ENCODE measurements around the gene NDRG2.

The NDRG2 gene

DNA sequence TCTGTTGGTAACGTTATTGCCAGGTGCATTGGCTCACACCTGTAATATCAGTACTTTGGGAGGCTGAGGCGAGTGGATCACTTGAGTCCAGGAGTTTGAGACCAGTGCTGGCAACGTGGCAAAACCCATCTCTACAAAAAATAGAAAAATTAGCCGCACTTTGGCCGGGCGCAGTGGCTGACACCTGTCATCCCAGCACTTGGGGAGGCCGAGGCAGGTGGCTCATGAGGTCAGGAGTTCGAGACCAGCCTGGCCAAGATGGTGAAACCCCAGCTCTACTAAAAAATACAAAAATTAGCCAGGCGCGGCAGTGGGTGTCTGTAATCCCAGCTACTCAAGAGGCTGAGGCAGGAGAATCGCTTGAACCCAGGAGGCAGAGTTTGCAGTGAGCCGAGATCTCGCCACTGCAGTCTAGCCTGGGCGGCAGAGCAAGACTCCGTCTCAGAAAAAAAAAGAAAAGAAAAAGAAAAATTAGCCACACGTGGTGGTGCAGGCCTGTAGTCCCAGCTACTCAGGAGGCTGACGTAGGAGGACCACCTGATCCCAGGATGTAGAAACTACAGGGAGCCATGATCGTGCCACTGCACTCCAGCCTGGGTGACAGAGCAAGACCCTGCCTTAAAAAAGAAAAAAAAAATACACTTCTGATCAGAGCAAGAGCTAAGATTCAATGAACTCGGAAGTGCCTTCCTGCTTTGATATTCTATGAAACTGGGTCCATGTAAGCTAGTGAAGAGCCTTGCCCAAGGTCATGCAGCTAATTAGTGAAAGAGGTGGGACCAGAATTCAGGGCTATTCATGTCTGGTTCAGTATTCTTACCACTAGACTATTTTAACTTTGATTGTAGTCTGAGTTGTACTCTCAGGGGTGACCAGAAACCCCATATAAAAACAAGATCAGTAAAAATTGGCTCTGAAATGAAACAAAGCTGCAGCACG lies 28.6 kb upstream of the NDRG2 start:
- H3K9me3 ChIP-seq (ENCODE audit: severe bottlenecking): no peaks in the 10 kb centered on the region
- no peaks in the 10 kb centered on the region for H3K36me3 ChIP-seq
- TF ChIP-seq, protein P1, sequence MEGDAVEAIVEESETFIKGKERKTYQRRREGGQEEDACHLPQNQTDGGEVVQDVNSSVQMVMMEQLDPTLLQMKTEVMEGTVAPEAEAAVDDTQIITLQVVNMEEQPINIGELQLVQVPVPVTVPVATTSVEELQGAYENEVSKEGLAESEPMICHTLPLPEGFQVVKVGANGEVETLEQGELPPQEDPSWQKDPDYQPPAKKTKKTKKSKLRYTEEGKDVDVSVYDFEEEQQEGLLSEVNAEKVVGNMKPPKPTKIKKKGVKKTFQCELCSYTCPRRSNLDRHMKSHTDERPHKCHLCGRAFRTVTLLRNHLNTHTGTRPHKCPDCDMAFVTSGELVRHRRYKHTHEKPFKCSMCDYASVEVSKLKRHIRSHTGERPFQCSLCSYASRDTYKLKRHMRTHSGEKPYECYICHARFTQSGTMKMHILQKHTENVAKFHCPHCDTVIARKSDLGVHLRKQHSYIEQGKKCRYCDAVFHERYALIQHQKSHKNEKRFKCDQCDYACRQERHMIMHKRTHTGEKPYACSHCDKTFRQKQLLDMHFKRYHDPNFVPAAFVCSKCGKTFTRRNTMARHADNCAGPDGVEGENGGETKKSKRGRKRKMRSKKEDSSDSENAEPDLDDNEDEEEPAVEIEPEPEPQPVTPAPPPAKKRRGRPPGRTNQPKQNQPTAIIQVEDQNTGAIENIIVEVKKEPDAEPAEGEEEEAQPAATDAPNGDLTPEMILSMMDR (IDR thresholded peaks at IDR 0.05; ENCODE audit: low read depth, low read length): no peak
- H3K27ac ChIP-seq: no peak overlapping the region
- no peak for DNase-seq
- no peaks in the 10 kb centered on the region for H3K27me3 ChIP-seq (ENCODE audit: insufficient read depth, low read depth, severe bottlenecking)
- H3K4me3 ChIP-seq (ENCODE audit: low read depth, low read length): no peak overlapping the region

DNA sequence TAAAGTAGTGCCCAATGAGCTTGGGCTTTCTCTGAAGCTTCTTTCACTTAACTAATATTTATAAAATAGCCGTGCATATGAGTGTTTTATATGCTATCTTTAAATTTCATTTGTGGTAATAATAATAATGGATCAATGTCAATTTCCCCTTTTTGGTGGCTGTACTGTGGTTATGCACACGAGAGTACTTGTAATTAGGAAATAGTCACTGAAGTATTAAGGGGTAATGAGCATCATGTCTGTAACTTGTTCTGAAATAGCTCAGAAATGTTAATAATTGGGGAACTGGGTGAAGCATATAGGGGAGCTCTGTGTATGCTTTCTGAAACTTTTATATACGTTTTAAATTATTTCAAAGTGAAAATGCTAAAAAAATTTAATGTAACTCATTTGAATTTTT lies 25.7 kb upstream of the NDRG2 start:
- no peaks in the 10 kb centered on the region for H3K9me3 ChIP-seq (ENCODE audit: severe bottlenecking)
- TF ChIP-seq, protein P1 (IDR thresholded peaks at IDR 0.05; ENCODE audit: low read depth, low read length): no peak
- H3K36me3 ChIP-seq: no peaks in the 10 kb centered on the region
- no peaks in the 10 kb centered on the region for H3K27me3 ChIP-seq (ENCODE audit: insufficient read depth, low read depth, severe bottlenecking)
- no peak overlapping the region for H3K4me3 ChIP-seq (ENCODE audit: low read depth, low read length)
- no peak for DNase-seq
- no peak overlapping the region for H3K27ac ChIP-seq

DNA sequence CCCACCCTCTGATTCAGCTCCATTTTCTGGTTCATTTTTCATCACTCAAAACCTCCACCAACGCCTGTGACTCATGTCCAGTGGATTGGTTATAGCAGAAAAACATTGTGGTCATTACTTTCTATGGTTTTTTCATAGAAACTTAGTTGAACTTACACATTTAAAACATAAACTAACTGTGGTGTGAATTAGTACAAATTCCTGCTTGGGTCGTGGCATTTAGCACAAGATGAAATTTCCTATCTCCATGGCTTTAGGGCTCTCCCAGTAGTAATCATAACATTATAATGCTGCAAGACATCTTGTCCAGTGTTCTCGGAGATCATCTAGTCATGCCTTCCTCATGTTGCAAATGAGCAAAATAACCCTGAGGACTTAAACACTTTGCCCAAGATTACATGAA lies 24.4 kb upstream of the NDRG2 start:
- H3K9me3 ChIP-seq (ENCODE audit: severe bottlenecking): no peaks in the 10 kb centered on the region
- H3K4me3 ChIP-seq (ENCODE audit: low read depth, low read length): no peak overlapping the region
- no peak for DNase-seq
- TF ChIP-seq, protein P1 (IDR thresholded peaks at IDR 0.05; ENCODE audit: low read depth, low read length): no peak
- H3K36me3 ChIP-seq: no peaks in the 10 kb centered on the region
- no peaks in the 10 kb centered on the region for H3K27me3 ChIP-seq (ENCODE audit: insufficient read depth, low read depth, severe bottlenecking)
- H3K27ac ChIP-seq: no peak overlapping the region

DNA sequence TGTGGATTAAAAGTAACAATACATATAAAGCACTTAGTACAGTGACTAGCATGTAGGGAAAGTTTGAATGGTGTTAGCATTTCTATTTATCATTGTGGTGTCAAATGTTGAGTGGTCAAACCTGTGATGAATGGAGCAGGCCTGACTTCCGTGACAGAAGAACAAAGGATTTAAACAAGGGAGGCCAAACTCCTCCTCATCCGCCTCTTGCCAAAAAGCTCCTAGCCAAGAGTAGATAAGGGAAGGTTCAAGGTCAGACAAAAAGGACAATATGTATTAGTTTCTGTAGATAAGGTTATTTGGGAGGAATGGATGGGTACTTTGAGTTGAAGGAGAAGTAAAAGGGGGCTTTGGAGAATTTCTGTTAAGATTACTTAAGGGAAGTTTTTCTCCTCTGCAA lies 23.8 kb upstream of the NDRG2 start:
- H3K4me3 ChIP-seq (ENCODE audit: low read depth, low read length): no peak overlapping the region
- no peak overlapping the region for H3K27ac ChIP-seq
- H3K9me3 ChIP-seq (ENCODE audit: severe bottlenecking): no peaks in the 10 kb centered on the region
- TF ChIP-seq, protein P1 (IDR thresholded peaks at IDR 0.05; ENCODE audit: low read depth, low read length): no peak
- DNase-seq: no peak
- H3K36me3 ChIP-seq: no peaks in the 10 kb centered on the region
- no peaks in the 10 kb centered on the region for H3K27me3 ChIP-seq (ENCODE audit: insufficient read depth, low read depth, severe bottlenecking)

DNA sequence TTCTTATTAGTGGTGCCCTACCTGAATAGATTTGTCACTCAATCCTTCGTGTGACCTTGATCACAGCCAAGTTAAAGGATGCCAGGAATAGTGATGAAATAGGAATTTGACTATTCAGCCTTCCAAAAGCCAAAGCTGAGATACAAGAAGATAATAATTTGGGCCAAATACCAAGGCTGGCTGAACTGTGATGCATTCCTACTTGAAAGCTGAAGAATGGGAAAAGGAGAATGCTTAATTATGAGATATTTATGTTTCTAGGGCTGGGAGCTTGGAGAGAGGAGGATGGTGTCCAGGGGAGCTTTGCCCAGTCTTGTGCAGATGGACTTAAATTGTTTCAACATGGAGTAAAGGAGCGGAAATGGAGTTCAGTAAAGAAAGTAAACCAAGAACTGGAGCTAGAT lies 22.5 kb upstream of the NDRG2 start:
- Histone ChIP-seq H3K36me3 (no peaks in the 10 kb centered on the region), H3K9me3 (ENCODE audit: severe bottlenecking) (no peaks in the 10 kb centered on the region), H3K27ac (no peak overlapping the region), H3K4me3 (ENCODE audit: low read depth, low read length) (no peak overlapping the region), H3K27me3 (ENCODE audit: insufficient read depth, low read depth, severe bottlenecking) (no peaks in the 10 kb centered on the region)
- no peak for DNase-seq
- TF ChIP-seq, protein P1 (IDR thresholded peaks at IDR 0.05; ENCODE audit: low read depth, low read length): no peak

Data from WERI-Rb-1 (cell line).